Mesodermal cell (in vitro differentiated cells): ENCODE data around the gene BCDIN3D.

ENCODE experiments used
- H3K27ac ChIP-seq: 2 replicates; pipeline ENCODE4 v1.7.0; 2013; ENCODE audit warnings: mild to moderate bottlenecking, low read depth, low read length, moderate library complexity; ENCODE audit not compliant: severe bottlenecking
- H3K36me3 ChIP-seq: 2 replicates; pipeline ENCODE4 v1.7.1; 2013; ENCODE audit warnings: mild to moderate bottlenecking, low read length, moderate library complexity; ENCODE audit not compliant: control insufficient read depth, insufficient read depth
- H3K4me1 ChIP-seq: one replicate; pipeline ENCODE4 v1.7.1; 2013; ENCODE audit warnings: mild to moderate bottlenecking, low read length; ENCODE audit not compliant: insufficient read depth, control insufficient read depth, poor library complexity, severe bottlenecking
- H3K4me3 ChIP-seq: 2 replicates; pipeline ENCODE4 v1.7.0; 2013; ENCODE audit warnings: low read length, control low read depth, mild to moderate bottlenecking; ENCODE audit not compliant: insufficient read depth, poor library complexity, severe bottlenecking; ENCODE audit errors: extremely low read depth
- H3K9me3 ChIP-seq: 2 replicates; pipeline ENCODE4 v1.7.1; 2013; ENCODE audit warnings: mild to moderate bottlenecking, low read length, moderate library complexity; ENCODE audit not compliant: control insufficient read depth
- WGBS, 2 experiments: methylation state at CpG; one replicate each; pipeline ENCODE4 v1.1.5; 2013; ENCODE audit warnings: missing lambda C conversion rate in 2 of 2; ENCODE audit not compliant: insufficient coverage in 2 of 2; 5-methylcytosine and 5-hydroxymethylcytosine counted together

Gene BCDIN3D

GRCh38 chr12:49853671-49854070 is 10.8 kb upstream of the BCDIN3D start:
- Histone ChIP-seq H3K27ac (no peak overlapping the region), H3K4me3 (no peak overlapping the region), H3K9me3 (no peaks in the 10 kb centered on the region), H3K4me1 (no peaks in the 10 kb centered on the region), H3K36me3 (no peaks in the 10 kb centered on the region)
- WGBS, 2 experiments: 72 to 78% methylated on average over 2 of the region's 2 CpGs

- Histone ChIP-seq H3K4me1 (no peaks in the 10 kb centered on the region), H3K36me3 (no peaks in the 10 kb centered on the region), H3K4me3 (no peak overlapping the region), H3K9me3 (no peaks in the 10 kb centered on the region), H3K27ac (no peak overlapping the region)
- WGBS, 2 experiments: 39 to 68% methylated on average over 2 of the region's 2 CpGs
Observed at GRCh38 chr12:49847161-49847560, 4.3 kb upstream of the BCDIN3D start.

- Histone ChIP-seq H3K4me1 (no peaks in the 10 kb centered on the region), H3K4me3 (no peak overlapping the region), H3K36me3 (no peaks in the 10 kb centered on the region), H3K27ac (no peak overlapping the region), H3K9me3 (no peaks in the 10 kb centered on the region)
- WGBS, 2 experiments: 80% methylated on average over 1 of the region's 2 CpGs; no CpG with 5 or more reads in 1 of the 2 experiments
Observed at GRCh38 chr12:49846032-49846431, 3.1 kb upstream of the BCDIN3D start.

GRCh38 chr12:49843876-49844437 is 1.1 kb upstream of the BCDIN3D start:
- Histone ChIP-seq H3K27ac (no peak overlapping the region), H3K36me3 (no peaks in the 10 kb centered on the region), H3K4me3 (peak overlapping the region; percentile 66), H3K9me3 (no peaks in the 10 kb centered on the region), H3K4me1 (no peaks in the 10 kb centered on the region)
- 97 to 100% methylated on average over 3 of the region's 4 CpGs for WGBS, 2 experiments

GRCh38 chr12:49843411-49843810 is 505 bp upstream of the BCDIN3D start:
- 82 to 100% methylated on average over 4 of the region's 7 CpGs for WGBS, 2 experiments
- H3K27ac ChIP-seq: peak overlapping the region; percentile 88

GRCh38 chr12:49838973-49839633 is 3.8 kb downstream of the BCDIN3D start:
- 52% methylated on average over 3 of the region's 3 CpGs for WGBS, 2 experiments

More at GRCh38 chr12:49843411-49843810, 505 bp upstream of the BCDIN3D start:
- Histone ChIP-seq H3K36me3 (no peaks in the 10 kb centered on the region), H3K9me3 (no peaks in the 10 kb centered on the region), H3K4me1 (no peaks in the 10 kb centered on the region), H3K4me3 (peak overlapping the region; percentile 66)

GRCh38 chr12:49832836-49833421 is 10.0 kb downstream of the BCDIN3D start:
- Histone ChIP-seq H3K4me3 (no peak overlapping the region), H3K9me3 (no peaks in the 10 kb centered on the region), H3K27ac (no peak overlapping the region), H3K4me1 (peaks cover 5% of the 10 kb centered on the region), H3K36me3 (no peaks in the 10 kb centered on the region)
- 82 to 93% methylated on average over 3 to 4 of the region's 5 CpGs for whole genome bisulfite sequencing, 2 experiments

More at GRCh38 chr12:49838973-49839633, 3.8 kb downstream of the BCDIN3D start:
- Histone ChIP-seq H3K36me3 (no peaks in the 10 kb centered on the region), H3K27ac (no peak overlapping the region), H3K4me1 (no peaks in the 10 kb centered on the region), H3K9me3 (no peaks in the 10 kb centered on the region), H3K4me3 (no peak overlapping the region)

GRCh38 chr12:49831717-49832116 is 11.2 kb downstream of the BCDIN3D start:
- WGBS, 2 experiments: 100% methylated on average over 2 of the region's 2 CpGs; no CpG with 5 or more reads in 1 of the 2 experiments
- peaks cover 5% of the 10 kb centered on the region for H3K4me1 ChIP-seq
- no peak overlapping the region for H3K27ac ChIP-seq
- no peaks in the 10 kb centered on the region for H3K9me3 ChIP-seq
- H3K36me3 ChIP-seq: no peaks in the 10 kb centered on the region
- no peak overlapping the region for H3K4me3 ChIP-seq

- H3K4me3 ChIP-seq: peak within 1 kb of the TSS; percentile 70
- no peaks in the 10 kb centered on the region for H3K9me3 ChIP-seq
- H3K4me1 ChIP-seq: peaks cover 25% of the 10 kb centered on the region
- peak within 1 kb of the TSS; percentile 89 for H3K27ac ChIP-seq
- peaks cover 20% of the 10 kb centered on the region for H3K36me3 ChIP-seq
- WGBS, 2 experiments: 3 to 5% methylated on average over 21 to 23 of the region's 61 CpGs
Observed at GRCh38 chr12:49828133-49829091, 14.5 kb downstream of the BCDIN3D start, which contains the start of gene NCKAP5L. Gene NCKAP5L (minus strand): TSS chr12:49828413. CDS start chr12:49804044, 24,369 bp downstream.

- H3K4me1 ChIP-seq: peaks cover 25% of the 10 kb centered on the region
- H3K27ac ChIP-seq: peak overlapping the region; percentile 89
- H3K4me3 ChIP-seq: peak overlapping the region; percentile 70
- peaks cover 29% of the 10 kb centered on the region for H3K36me3 ChIP-seq
- 1 to 2% methylated on average over 15 to 16 of the region's 38 CpGs for WGBS, 2 experiments
- no peaks in the 10 kb centered on the region for H3K9me3 ChIP-seq
Observed at GRCh38 chr12:49827401-49828099, 15.4 kb downstream of the BCDIN3D start.
